Fibroblast of skin of right quadriceps (primary cell): ENCODE data around the gene SYNE1.

Source experiments
- DNase-seq: peaks from one replicate; pipeline ENCODE4 v3.0.0-alpha.2; 2013

SYNE1 gene

GRCh38 chr6:152308306-152308705 lies 328.9 kb downstream of the SYNE1 start:
- DNase-seq, result no peak

DNA sequence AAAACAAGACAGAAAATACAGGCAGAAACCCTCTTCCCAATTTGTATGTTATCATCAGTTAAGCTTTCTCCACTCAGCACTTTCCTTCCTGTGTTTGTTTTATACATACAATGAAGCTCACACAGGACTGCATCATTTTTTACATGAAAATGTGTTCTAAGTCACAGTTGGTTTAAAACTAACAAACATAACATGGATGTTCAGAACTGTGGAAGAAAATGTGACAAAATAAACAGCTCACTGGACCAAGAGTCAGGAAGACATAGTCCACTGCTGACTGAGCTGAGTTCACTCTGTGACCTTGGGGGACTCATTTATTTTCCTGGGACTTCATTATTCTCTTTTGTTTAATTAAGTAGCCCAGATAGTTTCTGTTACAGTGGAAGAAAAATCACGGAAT lies 331.5 kb downstream of the SYNE1 start:
- DNase-seq, result no peak

GRCh38 chr6:152301765-152302568 lies 335.2 kb downstream of the SYNE1 start:
- DNase-seq, result peak; percentile 84

GRCh38 chr6:152301021-152301764 lies 336.0 kb downstream of the SYNE1 start:
- DNase-seq, result no peak

- DNase-seq, result no peak
Measured at GRCh38 chr6:152300517-152300916, 336.6 kb downstream of the SYNE1 start.

DNA sequence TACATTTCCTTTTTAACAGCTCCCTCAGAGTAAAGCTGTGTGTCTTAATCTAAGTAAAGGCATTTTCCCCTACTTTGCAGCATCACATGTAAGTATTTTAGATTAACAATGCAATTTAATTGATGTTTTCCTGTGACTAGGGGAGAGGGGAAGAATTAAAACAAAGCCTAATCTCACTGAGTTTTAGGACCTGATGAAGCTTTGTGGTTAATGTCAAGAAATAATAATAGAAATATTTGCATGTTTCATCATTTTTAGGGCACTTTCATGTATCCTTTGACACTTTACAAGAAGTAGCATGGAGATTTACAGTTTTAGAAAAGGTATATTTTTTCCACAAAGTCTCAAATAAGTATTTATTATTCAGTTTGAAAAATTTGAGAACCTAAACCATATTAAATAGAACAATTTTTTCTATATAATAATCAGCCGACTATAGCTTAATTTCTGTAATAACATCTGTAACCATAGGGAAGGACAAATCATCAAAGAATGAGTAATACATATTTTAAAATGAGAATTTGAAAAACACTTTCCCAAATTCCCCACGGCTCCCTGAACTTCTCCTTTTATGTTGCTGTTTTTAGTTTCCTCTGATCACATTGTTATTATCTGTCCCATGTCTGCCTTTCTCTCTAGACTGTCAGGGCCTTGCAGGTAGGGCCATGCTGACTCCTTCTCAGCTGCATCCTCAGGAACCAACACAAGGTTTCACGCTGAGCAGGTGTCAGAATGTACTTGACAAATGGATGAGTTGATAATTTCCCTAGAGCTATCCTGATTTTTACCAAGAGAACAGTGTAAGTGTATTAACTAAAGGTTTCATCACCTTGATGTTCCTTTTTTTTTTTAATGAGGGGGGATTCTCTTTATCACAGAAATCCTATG lies 338.1 kb downstream of the SYNE1 start:
- no peak for DNase-seq

GRCh38 chr6:152298055-152298647 lies 339.0 kb downstream of the SYNE1 start:
- DNase-seq, result no peak

DNA sequence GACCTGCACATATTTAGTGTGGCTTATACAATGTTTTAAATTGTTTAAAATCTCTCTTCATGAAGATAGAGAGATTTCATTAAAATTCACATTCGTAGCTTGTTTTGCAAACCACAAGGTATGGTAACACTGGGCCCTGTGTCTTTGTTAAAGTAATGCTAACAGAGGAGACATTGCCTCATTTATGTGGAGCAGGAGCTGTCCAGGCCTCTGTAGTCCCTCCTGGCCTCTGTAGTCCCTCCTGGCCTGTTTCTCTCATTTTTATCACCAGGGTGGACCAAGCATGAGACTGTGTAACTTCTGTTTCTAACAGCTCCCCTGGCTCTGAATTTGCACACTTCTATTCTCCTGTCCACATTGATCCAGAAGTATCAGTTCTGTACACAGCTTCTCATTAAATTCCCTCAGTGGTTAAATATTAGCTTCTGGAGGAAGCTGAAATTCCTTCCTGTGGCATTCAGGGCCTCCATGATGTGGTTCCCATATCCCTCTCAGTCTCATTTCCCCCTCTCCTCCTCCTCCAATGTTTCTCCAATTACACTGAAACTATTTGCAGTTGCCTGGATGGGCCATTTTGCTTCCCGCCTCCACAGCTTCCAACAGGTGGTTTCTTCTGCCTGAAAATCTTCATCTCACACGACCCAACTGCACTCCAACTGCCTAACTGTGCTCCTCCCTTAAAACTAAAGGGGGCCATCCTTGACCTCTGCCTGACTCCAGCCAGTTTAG lies 340.4 kb downstream of the SYNE1 start:
- no peak for DNase-seq

DNA sequence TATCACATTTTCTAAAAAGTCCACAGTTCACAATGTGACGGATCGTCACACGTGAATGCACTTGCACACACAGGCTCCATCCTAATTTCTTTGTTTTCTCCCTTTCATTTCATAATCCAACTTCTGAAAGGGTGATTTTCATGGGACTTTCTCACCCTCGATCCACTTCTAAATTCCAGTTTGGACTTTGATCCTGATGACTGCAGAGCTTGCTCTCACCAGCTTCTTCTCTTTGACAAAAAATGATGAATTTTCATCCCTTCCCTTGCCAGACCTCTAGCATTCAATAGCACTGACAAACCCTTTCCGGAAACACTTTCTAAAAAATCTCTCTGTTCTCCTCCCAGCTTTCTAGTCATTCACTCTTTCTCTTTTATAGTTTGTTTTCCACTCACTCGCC lies 341.2 kb downstream of the SYNE1 start:
- DNase-seq, result no peak

DNA sequence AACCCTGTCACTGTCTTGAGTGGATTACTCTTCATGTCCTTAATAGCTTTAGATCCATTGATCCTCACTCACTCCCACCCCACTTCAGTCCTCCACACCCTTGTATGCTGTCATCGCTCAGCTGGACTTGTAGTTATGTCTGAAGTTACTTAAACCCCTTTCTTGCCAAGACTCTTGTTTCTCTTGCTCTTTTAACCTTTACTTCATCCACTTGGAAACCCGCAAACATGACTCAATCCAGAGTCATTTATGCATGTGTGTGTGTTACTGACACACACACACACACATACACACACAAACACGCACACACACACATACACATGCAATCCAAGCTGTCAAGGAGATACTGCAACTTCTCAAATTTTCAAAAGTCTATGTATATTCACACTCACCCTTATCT lies 341.8 kb downstream of the SYNE1 start:
- DNase-seq, result peak; percentile 71

DNA sequence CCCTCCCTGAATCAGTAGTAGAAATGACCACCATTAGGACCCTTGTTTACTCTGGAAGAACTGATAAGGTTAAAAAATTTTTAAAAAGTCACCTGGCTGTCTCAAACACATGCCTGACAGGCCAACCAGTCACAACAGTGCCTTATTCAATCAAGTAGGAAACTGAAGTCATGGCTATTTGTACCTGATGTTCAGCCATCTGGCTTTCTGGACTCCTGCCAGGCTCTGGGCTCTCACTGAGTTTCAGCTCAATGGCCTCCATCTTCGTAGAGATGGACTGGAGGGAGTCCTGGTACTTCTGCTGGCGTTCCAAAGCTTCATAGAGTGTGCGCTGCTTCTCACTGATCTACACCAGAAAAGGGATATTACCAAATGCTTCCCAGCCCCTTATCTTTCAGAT lies 343.8 kb downstream of the SYNE1 start:
- no peak for DNase-seq

DNA sequence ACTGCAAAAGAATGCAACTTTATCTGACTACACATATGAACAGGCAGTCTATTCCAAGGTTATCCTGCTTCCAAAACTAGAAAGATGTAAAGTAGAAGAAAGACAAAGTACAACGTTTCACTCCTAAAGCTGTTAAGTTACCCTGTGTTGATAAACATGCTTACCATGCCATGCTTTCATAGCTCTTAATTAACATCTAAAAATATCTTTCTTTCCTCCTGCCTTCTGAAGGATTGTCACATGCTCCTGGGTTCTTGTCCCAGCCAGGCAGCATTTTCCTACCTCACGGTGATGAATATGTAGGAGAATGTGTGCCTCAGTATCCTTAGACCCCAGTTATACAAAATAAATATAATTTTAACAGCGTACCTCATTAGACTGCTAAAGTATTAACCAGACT lies 344.6 kb downstream of the SYNE1 start:
- no peak for DNase-seq

DNA sequence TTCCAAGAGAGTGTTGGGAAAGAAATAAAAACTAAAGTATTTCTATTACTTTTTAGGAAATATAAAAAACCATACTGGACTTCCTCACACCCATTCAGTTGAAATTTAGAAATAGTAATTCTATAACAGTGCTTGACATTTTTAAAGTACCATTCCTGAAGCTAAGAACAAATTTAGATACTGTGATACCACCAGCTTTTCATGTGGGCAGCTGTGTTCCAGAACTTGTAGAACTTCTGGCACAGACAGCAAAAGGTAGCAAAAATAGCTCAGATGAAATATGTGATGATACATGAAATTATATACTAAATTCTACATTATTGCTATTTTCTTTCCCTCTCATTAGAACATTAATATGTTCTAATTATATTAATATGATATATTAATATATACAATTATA lies 346.5 kb downstream of the SYNE1 start:
- no peak for DNase-seq

DNA sequence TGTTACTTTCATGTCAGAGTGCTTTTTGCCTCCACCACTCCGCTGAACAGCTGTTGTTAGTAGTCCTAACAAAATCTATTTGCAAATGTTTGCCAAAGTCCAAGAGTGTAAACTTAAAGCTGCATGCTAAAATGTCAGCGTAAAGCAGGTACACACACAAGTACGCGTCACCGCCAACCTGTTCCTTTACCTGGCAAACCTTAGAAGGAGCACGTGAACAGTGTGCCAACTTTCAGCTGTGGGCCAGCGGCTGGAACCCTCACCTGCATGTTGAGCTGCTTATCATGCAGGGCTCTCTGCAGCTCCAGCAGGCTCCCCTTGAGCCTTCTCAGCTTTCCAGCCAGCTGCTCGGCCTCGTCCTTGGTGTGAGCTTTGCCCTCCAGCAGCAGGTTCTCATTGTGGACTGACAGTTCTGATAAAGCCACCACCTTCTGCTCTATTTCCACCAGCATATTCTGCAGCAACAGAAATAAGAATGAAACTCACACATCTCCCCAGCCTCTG lies 359.3 kb downstream of the SYNE1 start:
- DNase-seq, result no peak

DNA sequence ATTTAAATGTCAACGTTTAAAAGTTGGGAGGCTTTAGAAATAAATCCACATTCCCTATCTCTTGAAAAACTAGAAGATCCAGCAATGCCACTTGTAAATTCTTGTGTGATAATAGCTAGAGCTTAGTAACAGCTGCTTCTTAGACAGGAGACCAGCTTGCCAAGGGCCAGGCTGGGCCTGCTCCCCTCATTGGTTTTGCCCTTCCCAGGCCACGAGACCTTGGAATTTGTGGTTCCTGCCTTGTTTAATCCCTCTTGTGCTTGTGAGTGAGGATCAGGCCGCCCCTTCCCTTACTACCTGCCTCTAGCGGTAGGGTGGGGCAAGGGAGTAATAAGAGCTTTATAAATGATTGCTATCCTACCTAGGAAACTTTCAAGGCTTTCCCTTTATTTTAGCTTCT lies 363.5 kb downstream of the SYNE1 start:
- DNase-seq, result no peak

DNA sequence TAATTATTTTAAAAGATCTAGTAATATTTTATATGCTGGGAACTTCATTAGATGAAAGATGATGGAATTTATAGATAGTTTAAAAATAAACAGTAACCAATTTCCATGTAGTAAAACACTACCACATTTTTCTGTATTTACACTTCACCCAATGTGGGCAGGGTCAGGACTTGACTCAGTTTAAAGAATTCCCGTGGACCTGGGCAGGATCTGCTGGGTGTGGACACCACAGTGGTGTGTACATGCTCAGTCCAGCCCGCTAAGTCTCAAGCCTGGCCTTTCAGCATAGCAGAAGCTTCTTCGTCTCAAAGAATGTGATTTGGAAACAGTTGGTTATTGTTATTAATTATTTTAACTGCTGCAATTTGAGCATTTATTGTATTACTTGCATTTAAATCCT lies 364.2 kb downstream of the SYNE1 start:
- DNase-seq, result peak; percentile 17

- DNase-seq, result no peak
Measured at GRCh38 chr6:152272486-152272885, 364.7 kb downstream of the SYNE1 start.

DNA sequence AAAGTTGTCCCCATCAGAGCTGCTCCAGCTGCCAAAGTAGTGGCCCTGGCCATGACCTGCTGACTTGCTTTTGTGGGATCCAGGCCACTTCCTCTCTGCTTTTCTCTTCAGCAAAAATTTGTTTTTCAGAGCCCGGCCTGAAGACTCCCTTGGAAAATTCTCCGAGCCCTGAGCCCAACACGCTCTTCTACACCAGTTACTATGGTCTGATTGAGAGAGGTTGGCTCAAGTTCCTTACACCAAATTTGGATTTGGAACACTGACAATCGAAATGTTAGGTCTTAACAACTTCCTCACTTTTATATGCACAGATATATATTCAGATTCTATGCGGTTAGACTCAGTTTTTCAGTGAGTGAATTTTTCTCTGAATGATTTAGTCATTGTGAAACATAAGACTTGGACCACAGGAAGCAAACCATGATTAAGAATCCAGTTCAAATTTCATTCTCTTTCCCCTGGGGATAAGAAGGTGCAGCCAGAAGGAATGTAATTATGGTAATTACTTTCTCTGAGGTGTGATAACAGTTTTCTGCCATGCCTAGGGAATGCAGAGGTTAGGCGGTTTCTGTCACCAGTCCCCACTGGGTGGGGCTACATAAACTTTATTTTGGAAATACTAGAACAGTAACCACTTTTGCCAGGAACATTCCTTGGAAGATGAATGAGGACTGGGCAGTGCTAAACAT lies 365.2 kb downstream of the SYNE1 start:
- peak; percentile 79 for DNase-seq

- DNase-seq, result peak; percentile 56
Measured at GRCh38 chr6:152270301-152270925, 366.7 kb downstream of the SYNE1 start.

GRCh38 chr6:152268846-152269442 lies 368.2 kb downstream of the SYNE1 start:
- no peak for DNase-seq
